Kidney epithelial cell (primary cell): ENCODE results near the gene GTF2A1. TPM values are rescaled to one million over a fixed set of nuclear protein-coding genes. Genes with fewer than 3 reads are reported as not detected.
A peak's percentile ranks its signal among the peaks of the same experiment; 100 is the strongest.

Source experiments
- DNase-seq: peaks from one replicate; pipeline ENCODE4 v3.0.0-alpha.2; 2010; ENCODE audit warnings: low read depth
- H3K27me3 ChIP-seq: 2 replicates; pipeline ENCODE4 v1.6.0; 2011; ENCODE audit warnings: low read length; ENCODE audit not compliant: control insufficient read depth, insufficient read depth
- H3K36me3 ChIP-seq: 2 replicates; pipeline ENCODE4 v1.5.1; 2011; ENCODE audit warnings: low read length; ENCODE audit not compliant: control insufficient read depth, insufficient read depth
- H3K4me3 ChIP-seq: 2 replicates; pipeline ENCODE4 v1.5.1; 2011; ENCODE audit warnings: low read depth, mild to moderate bottlenecking, control low read depth, low read length
- total RNA-seq: library from RNA; depleted of rRNA; stranded (reverse); fragments of >200 nt; gene quantifications from 2 replicates; pipeline ENCODE4 v1.2.3, GENCODE V29; 2015
- TF ChIP-seq, protein P1 (sequence below): IDR thresholded peaks from 2 replicates; pipeline ENCODE4 v1.5.1; 2011; ENCODE audit warnings: mild to moderate bottlenecking, moderate library complexity, low read length, control low read depth, inconsistent platforms; ENCODE audit not compliant: insufficient read depth, poor library complexity, severe bottlenecking

GTF2A1 gene
- total RNA-seq, 1 donor from 2014 or later, result 31.9 TPM

DNA sequence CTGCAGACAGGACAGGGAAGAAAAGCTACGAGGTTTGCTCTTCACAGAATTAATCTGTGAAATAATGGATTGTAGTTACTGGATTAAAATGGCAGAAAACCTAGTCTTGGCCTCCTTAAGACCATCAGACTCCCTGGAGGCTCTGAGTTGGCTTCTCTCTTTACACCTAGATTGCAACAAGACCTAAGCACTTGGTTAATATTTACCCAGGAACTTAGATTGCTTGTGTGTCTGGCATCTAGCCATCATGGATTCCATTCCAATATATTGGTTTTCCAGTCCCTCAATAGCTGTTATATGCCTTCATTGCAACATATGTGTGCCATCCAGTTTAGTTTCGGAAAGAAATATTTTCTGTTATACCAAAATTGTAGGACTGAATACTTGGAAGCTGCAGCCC is 1.9 kb upstream of the GTF2A1 start:
- DNase-seq, result no peak
- no peaks in the 10 kb centered on the region for H3K36me3 ChIP-seq
- no peaks in the 10 kb centered on the region for H3K27me3 ChIP-seq
- no peak overlapping the region for H3K4me3 ChIP-seq
- TF ChIP-seq, protein P1, sequence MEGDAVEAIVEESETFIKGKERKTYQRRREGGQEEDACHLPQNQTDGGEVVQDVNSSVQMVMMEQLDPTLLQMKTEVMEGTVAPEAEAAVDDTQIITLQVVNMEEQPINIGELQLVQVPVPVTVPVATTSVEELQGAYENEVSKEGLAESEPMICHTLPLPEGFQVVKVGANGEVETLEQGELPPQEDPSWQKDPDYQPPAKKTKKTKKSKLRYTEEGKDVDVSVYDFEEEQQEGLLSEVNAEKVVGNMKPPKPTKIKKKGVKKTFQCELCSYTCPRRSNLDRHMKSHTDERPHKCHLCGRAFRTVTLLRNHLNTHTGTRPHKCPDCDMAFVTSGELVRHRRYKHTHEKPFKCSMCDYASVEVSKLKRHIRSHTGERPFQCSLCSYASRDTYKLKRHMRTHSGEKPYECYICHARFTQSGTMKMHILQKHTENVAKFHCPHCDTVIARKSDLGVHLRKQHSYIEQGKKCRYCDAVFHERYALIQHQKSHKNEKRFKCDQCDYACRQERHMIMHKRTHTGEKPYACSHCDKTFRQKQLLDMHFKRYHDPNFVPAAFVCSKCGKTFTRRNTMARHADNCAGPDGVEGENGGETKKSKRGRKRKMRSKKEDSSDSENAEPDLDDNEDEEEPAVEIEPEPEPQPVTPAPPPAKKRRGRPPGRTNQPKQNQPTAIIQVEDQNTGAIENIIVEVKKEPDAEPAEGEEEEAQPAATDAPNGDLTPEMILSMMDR, result no peak

DNA sequence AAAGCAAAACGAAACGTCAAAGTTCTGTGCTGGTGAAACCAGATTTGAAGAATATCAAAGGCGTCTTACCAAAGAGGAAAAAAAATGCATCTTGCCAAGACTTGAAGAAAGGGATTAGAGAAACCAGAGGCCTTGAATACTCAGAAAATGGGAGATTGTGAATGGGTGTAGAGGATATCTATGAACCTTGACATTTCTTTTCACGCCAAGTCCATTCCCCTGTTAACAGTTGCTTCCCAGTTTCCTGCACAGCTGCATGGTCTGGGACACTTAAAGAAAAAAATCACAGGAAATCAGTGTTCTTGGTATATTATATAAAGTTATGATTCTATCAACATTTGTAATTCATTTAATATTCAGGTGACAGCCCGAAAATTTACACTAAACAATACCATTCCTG is 1.4 kb upstream of the GTF2A1 start:
- H3K36me3 ChIP-seq, result no peaks in the 10 kb centered on the region
- no peak for DNase-seq
- TF ChIP-seq, protein P1, result no peak
- H3K27me3 ChIP-seq, result no peaks in the 10 kb centered on the region
- H3K4me3 ChIP-seq, result no peak overlapping the region

DNA sequence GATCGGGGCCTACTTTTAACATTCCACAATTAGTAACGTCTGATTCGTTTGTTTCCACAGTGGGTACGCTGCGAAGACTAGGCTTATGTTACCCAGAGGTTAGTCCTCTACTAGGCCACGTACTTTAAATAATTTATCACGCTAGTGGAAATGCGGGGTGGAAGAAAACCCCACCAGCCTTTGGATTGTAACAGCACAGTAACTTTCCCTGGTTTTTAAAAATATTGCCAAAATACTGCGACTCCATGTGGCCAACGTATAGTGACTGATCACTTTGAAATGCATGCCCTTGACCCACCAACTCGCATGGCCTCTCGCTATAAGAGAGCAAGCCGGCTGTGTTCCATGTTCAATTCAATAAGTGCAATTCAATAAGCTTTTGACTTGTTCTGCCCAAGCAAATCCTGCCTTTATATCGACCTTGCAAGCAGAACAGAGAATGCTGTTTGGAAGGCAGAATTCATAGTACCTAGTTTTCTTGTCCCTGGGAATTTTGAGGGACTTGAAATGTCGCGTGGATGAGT is 882 bp upstream of the GTF2A1 start:
- TF ChIP-seq, protein P1, result no peak
- H3K27me3 ChIP-seq, result no peaks in the 10 kb centered on the region
- no peak for DNase-seq
- peak overlapping the region; percentile 49 for H3K4me3 ChIP-seq
- H3K36me3 ChIP-seq, result no peaks in the 10 kb centered on the region

DNA sequence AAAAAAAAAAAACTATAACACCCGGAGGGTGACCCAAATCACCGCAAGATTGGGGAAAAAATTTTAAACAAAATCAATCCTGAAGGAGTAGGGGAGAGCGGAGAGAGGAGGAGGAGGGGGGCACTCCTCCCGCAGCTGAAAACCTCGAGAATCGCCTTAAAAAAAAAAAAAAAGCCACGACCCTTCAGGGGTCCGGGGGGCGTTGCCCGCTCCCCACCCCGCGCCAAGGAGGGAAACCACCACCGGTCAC is 254 bp downstream of the GTF2A1 start:
- TF ChIP-seq, protein P1, result no peak
- H3K27me3 ChIP-seq, result no peaks in the 10 kb centered on the region
- DNase-seq, result no peak

DNA sequence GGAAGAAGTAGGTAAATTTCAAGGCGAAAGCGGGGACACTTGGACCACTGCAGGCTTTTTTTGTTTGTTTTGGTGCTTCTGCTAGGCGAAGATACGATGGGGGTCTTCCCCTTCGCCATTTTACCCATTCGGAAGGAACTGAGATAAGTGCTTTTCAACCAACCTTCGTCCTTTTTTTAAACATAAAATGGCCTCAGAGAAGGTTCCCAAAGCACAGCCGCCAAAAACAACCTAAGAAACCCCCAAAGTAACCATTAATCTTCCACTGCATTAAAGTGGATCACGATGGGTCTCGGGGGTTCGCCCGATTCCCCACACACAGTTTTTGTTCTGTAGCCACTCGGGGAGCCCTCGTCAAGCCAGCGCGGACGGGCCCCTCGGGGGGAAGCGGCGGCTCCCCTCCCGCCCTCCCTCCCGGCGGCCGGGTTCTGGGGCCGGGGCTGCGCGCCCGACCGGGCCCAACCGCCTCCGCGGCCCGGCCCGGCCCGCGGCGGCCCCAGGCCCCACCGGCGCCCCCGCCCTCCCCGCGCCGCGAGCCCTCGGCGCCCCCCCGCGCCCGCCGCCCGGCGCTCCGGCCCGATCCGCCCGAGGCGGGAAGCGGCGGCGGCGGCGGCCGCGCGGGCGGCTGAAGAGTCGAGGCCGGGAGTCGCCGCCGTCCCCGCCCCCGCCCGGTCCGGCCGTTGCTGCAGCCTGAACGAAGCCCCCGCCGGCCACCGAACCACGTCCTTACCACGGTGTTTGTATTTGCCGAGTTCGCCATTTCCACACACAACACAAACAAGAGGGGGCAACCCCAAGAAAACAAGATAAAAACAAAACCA is 790 bp downstream of the GTF2A1 start:
- H3K4me3 ChIP-seq, result peak overlapping the region; percentile 87
- TF ChIP-seq, protein P1, result no peak
- DNase-seq, result no peak
- no peaks in the 10 kb centered on the region for H3K36me3 ChIP-seq
- no peaks in the 10 kb centered on the region for H3K27me3 ChIP-seq

More for the DNA sequence above, 254 bp downstream of the GTF2A1 start:
- no peaks in the 10 kb centered on the region for H3K36me3 ChIP-seq
- H3K4me3 ChIP-seq, result peak overlapping the region; percentile 87
